ENCODE measurements around the gene VAV3. TPM values are rescaled to one million over a fixed set of nuclear protein-coding genes. Genes with fewer than 3 reads are reported as not detected.

The VAV3 gene
- total and polyA plus RNA-seq, 2 of the 13 experiments (the other 11 are each of a cell fraction or from before 2014, with no cell fraction given): 15.9 to 29.8 TPM

- 80% methylated on average over 4 of the region's 4 CpGs for WGBS (ENCODE audit: low lambda C conversion rate)
- FAIRE-seq: no peak
- in situ Hi-C loops (cut with HindIII; ENCODE audit: extremely low pct_ligation_motif_present, low pct_unique_long_range_greater_than_20kb) (loop anchor here (5.0 to 10.0 kb wide), 3 partner anchors 56 to 309 kb away; no protein-coding TSS in a partner anchor), intact Hi-C loops (cut with micrococcal nuclease; ENCODE audit: unreplicated experiment) (no loop called here)
- Histone ChIP-seq H3K27ac (ENCODE audit: extremely low read length, insufficient read depth, low read length) (no peak overlapping the region), H3K27me3 (ENCODE audit: control insufficient read depth in 1 of 2, insufficient read depth in 2 of 2, low read length in 2 of 2) (no peaks in the 10 kb centered on the region), H3K4me3 (replicated peaks in 1 of 3; ENCODE audit: insufficient read depth in 1 of 3, low read depth in 2 of 3, low read length in 3 of 3) (no peak overlapping the region), H4K20me1 (ENCODE audit: insufficient read depth, low read length) (no peaks in the 10 kb centered on the region), H3K4me2 (ENCODE audit: low read depth, low read length) (no peak overlapping the region), H3K9me3 (ENCODE audit: low read length) (no peaks in the 10 kb centered on the region), H3K36me3 (replicated peaks in 1 of 2; ENCODE audit: control insufficient read depth in 1 of 2, insufficient read depth in 2 of 2, low read length in 2 of 2) (no peaks in the 10 kb centered on the region), H3K4me1 (ENCODE audit: insufficient read depth, low read length) (peaks cover 7% of the 10 kb centered on the region; the same call in 1 of the 2 replicates), H3K9ac (ENCODE audit: insufficient read depth, low read depth, low read length) (no peak overlapping the region), H3K79me2 (ENCODE audit: insufficient read depth, low read length) (no peaks in the 10 kb centered on the region), H2AFZ (ENCODE audit: low read length) (no peak overlapping the region)
- DNase-seq (ENCODE audit: low spot score): no peak
- no peak for ATAC-seq
- ChIA-PET POLR2A (no interaction called here), CTCF (ENCODE audit: low intra/inter-chr PET ratio, low total read pairs) (no interaction called here)
- BruUV-seq (replicated peaks): no TSS peak
- TF ChIP-seq MAFF (IDR thresholded peaks at IDR 0.05; ENCODE audit: low read depth, low read length): no peak
- TF ChIP-seq CCDC6 (CRISPR knock-in tag; IDR thresholded peaks at IDR 0.05): no peak
- no peak for TF ChIP-seq KDM2A (CRISPR knock-in tag; IDR thresholded peaks at IDR 0.05; ENCODE audit: borderline replicate concordance, low read depth)
- TF ChIP-seq ZBTB37 (CRISPR knock-in tag; IDR thresholded peaks at IDR 0.05): no peak
Measured at GRCh38 chr1:107741242-107741641, 223.7 kb downstream of the VAV3 start.

DNA sequence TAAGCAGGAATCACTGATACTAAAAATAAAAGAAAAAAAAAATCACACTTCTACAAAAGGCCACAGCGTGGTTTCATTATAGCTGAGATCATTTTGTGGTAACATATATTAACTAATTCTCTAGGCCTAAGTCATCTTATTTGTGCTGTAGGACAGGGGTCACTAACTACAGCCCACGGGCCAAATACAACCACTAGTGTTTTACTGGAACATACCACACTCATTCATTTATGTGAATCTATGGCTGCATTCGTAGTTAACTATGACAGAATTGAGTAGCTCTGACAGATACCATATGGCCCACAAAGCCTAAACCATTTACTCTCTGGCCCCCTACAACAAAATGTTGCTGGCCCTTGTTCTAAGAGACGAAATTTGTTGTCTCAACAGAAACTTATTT, 224.4 kb downstream of the VAV3 start:
- Histone ChIP-seq H3K27me3 (ENCODE audit: control insufficient read depth in 1 of 2, insufficient read depth in 2 of 2, low read length in 2 of 2) (no peaks in the 10 kb centered on the region), H3K9me3 (ENCODE audit: low read length) (no peaks in the 10 kb centered on the region), H3K4me1 (ENCODE audit: insufficient read depth, low read length) (peaks cover 7% of the 10 kb centered on the region; the same call in 1 of the 2 replicates), H3K79me2 (ENCODE audit: insufficient read depth, low read length) (no peaks in the 10 kb centered on the region), H3K4me2 (ENCODE audit: low read depth, low read length) (no peak overlapping the region), H4K20me1 (ENCODE audit: insufficient read depth, low read length) (no peaks in the 10 kb centered on the region), H3K4me3 (replicated peaks in 1 of 3; ENCODE audit: insufficient read depth in 1 of 3, low read depth in 2 of 3, low read length in 3 of 3) (no peak overlapping the region), H3K9ac (ENCODE audit: insufficient read depth, low read depth, low read length) (no peak overlapping the region), H2AFZ (ENCODE audit: low read length) (no peak overlapping the region), H3K36me3 (replicated peaks in 1 of 2; ENCODE audit: control insufficient read depth in 1 of 2, insufficient read depth in 2 of 2, low read length in 2 of 2) (no peaks in the 10 kb centered on the region), H3K27ac (ENCODE audit: extremely low read length, insufficient read depth, low read length) (no peak overlapping the region)
- BruUV-seq (replicated peaks): no TSS peak
- intact Hi-C loops (cut with micrococcal nuclease; ENCODE audit: unreplicated experiment): no loop called here
- WGBS (ENCODE audit: low lambda C conversion rate): 60% methylated on average over 4 of the region's 4 CpGs
- POLR2A ChIA-PET: no interaction called here
- DNase-seq (ENCODE audit: low spot score) (no peak), FAIRE-seq (no peak), ATAC-seq (no peak)
- CTCF ChIA-PET (ENCODE audit: low intra/inter-chr PET ratio, low total read pairs): no interaction called here
- in situ Hi-C loops (cut with HindIII; ENCODE audit: extremely low pct_ligation_motif_present, low pct_unique_long_range_greater_than_20kb): loop anchor here (5.0 to 10.0 kb wide), 3 partner anchors 56 to 308 kb away; no protein-coding TSS in a partner anchor
- TF ChIP-seq ZNF615 (CRISPR knock-in tag; IDR thresholded peaks at IDR 0.05; ENCODE audit: borderline replicate concordance): no peak
- TF ChIP-seq HIVEP1 (CRISPR knock-in tag; IDR thresholded peaks at IDR 0.05): no peak
- TF ChIP-seq NCOR1 (IDR thresholded peaks at IDR 0.05; ENCODE audit: borderline replicate concordance, low read length): no peak
- no peak for TF ChIP-seq ATF1 (CRISPR knock-in tag; IDR thresholded peaks at IDR 0.05)
- TF ChIP-seq DBP (CRISPR knock-in tag; IDR thresholded peaks at IDR 0.05; ENCODE audit: not compliant biosample characterization): no peak
- no peak for TF ChIP-seq ZNF737 (CRISPR knock-in tag; IDR thresholded peaks at IDR 0.05; ENCODE audit: borderline replicate concordance)
